ENCODE results near the gene P4HA2. TPM values are rescaled to one million over a fixed set of nuclear protein-coding genes. Genes with fewer than 3 reads are reported as not detected.

The P4HA2 gene
- total and polyA plus RNA-seq, 8 donors, result 22.5 to 81.9 (median 34.1) TPM

GRCh38 chr5:132265336-132266030 is 37.8 kb upstream of the P4HA2 start:
- Histone ChIP-seq H3K27me3 (no peaks in the 10 kb centered on the region), H3K4me3 (no peak overlapping the region), H3K27ac (peak overlapping the region; percentile 54 to 68), H3K36me3 (no peaks in the 10 kb centered on the region), H3K4me1 (peaks cover 14 to 18% of the 10 kb centered on the region in 2 donors), H3K9me3 (no peaks in the 10 kb centered on the region)
- TF ChIP-seq CTCF (IDR thresholded peaks at IDR 0.05), result no peak
- ATAC-seq (peak; percentile 77), DNase-seq (peak in 3 of 4 donors; percentile 56 to 84 (median 57))
- intact Hi-C loops (cut with DNase I), result no loop called here

- H3K4me3 ChIP-seq, result no peak overlapping the region
- ATAC-seq, result no peak
- no peaks in the 10 kb centered on the region for H3K36me3 ChIP-seq
- TF ChIP-seq CTCF (IDR thresholded peaks at IDR 0.05), result no peak
- no peaks in the 10 kb centered on the region for H3K27me3 ChIP-seq
- H3K9me3 ChIP-seq, result no peaks in the 10 kb centered on the region
- DNase-seq, result no peak
- intact Hi-C loops (cut with DNase I), result no loop called here
- H3K27ac ChIP-seq, result peak overlapping the region; percentile 54 to 68
- peaks cover 21 to 22% of the 10 kb centered on the region in 2 donors for H3K4me1 ChIP-seq
These were observed 37.1 kb upstream of the P4HA2 start for GRCh38 chr5:132264546-132265335.

- H3K4me1 ChIP-seq, result peaks cover 21 to 26% of the 10 kb centered on the region in 2 donors
- no peak for TF ChIP-seq CTCF (IDR thresholded peaks at IDR 0.05)
- intact Hi-C loops (cut with DNase I), result no loop called here
These were observed 36.1 kb upstream of the P4HA2 start for GRCh38 chr5:132263548-132264261.

GRCh38 chr5:132262882-132263547 is 35.4 kb upstream of the P4HA2 start:
- H3K9me3 ChIP-seq, result no peaks in the 10 kb centered on the region
- H3K4me1 ChIP-seq, result peaks cover 21 to 33% of the 10 kb centered on the region in 2 donors
- no peak overlapping the region for H3K4me3 ChIP-seq
- DNase-seq, result no peak
- intact Hi-C loops (cut with DNase I), result no loop called here
- ATAC-seq, result no peak
- H3K36me3 ChIP-seq, result no peaks in the 10 kb centered on the region
- H3K27me3 ChIP-seq, result peaks cover 0 to 9% of the 10 kb centered on the region in 2 donors
- no peak overlapping the region for H3K27ac ChIP-seq
- no peak for TF ChIP-seq CTCF (IDR thresholded peaks at IDR 0.05)

More at GRCh38 chr5:132263548-132264261, 36.1 kb upstream of the P4HA2 start:
- peak; percentile 18 for ATAC-seq
- H3K36me3 ChIP-seq, result no peaks in the 10 kb centered on the region
- no peak for DNase-seq
- no peaks in the 10 kb centered on the region for H3K9me3 ChIP-seq
- no peak overlapping the region for H3K27ac ChIP-seq
- H3K27me3 ChIP-seq, result peaks cover 0 to 2% of the 10 kb centered on the region in 2 donors
- H3K4me3 ChIP-seq, result no peak overlapping the region
